DMS 273 (cell line): ENCODE measurements around the gene NCOA3.

Experiments
- DNase-seq: peaks from one replicate; lab custom pipeline; 2025; ENCODE audit not compliant: unreplicated experiment; lab: John Stamatoyannopoulos, UW

The NCOA3 gene

GRCh38 chr20:47596003-47596571 lies 94.4 kb downstream of the NCOA3 start:
- no peak for DNase-seq

- no peak for DNase-seq
Observed at GRCh38 chr20:47597090-47597489, 95.4 kb downstream of the NCOA3 start.

- no peak for DNase-seq
Observed at GRCh38 chr20:47598911-47599744, 97.4 kb downstream of the NCOA3 start.

- no peak for DNase-seq
Observed at GRCh38 chr20:47600967-47601547, 99.4 kb downstream of the NCOA3 start.

- no peak for DNase-seq
Observed at GRCh38 chr20:47603260-47603659, 101.6 kb downstream of the NCOA3 start.

- no peak for DNase-seq
Observed at GRCh38 chr20:47605673-47606413, 104.2 kb downstream of the NCOA3 start.

- no peak for DNase-seq
Observed at GRCh38 chr20:47606414-47606982, 104.8 kb downstream of the NCOA3 start.

GRCh38 chr20:47606983-47607613 lies 105.4 kb downstream of the NCOA3 start:
- DNase-seq, result no peak

- no peak for DNase-seq
Observed at GRCh38 chr20:47609001-47609400, 107.3 kb downstream of the NCOA3 start.

GRCh38 chr20:47610247-47610944 lies 108.7 kb downstream of the NCOA3 start:
- no peak for DNase-seq

GRCh38 chr20:47610945-47611250 lies 109.2 kb downstream of the NCOA3 start:
- DNase-seq, result no peak

- DNase-seq, result no peak
Observed at GRCh38 chr20:47611785-47612184, 110.1 kb downstream of the NCOA3 start.

- peak; percentile 16 for DNase-seq
Observed at GRCh38 chr20:47612670-47613069, 111.0 kb downstream of the NCOA3 start.

- no peak for DNase-seq
Observed at GRCh38 chr20:47614703-47615309, 113.1 kb downstream of the NCOA3 start.

- DNase-seq, result no peak
Observed at GRCh38 chr20:47618479-47618878, 116.8 kb downstream of the NCOA3 start.

- peak; percentile 73 for DNase-seq
Observed at GRCh38 chr20:47620808-47621805, 119.4 kb downstream of the NCOA3 start.

- no peak for DNase-seq
Observed at GRCh38 chr20:47622118-47622665, 120.5 kb downstream of the NCOA3 start.

- no peak for DNase-seq
Observed at GRCh38 chr20:47623206-47623605, 121.5 kb downstream of the NCOA3 start.
